CD4-positive, alpha-beta T cell treated with Interleukin-10 for 1 hour (primary cell): ENCODE data around the gene LRIG1.

Experiments
- DNase-seq: peaks from one replicate; pipeline ENCODE4 v3.0.0-alpha.2; 2020

LRIG1 gene

GRCh38 chr3:66338927-66339326 lies 161.9 kb downstream of the LRIG1 start:
- no peak for DNase-seq

- DNase-seq = no peak
Observed at GRCh38 chr3:66336333-66336766, 164.5 kb downstream of the LRIG1 start.

DNA sequence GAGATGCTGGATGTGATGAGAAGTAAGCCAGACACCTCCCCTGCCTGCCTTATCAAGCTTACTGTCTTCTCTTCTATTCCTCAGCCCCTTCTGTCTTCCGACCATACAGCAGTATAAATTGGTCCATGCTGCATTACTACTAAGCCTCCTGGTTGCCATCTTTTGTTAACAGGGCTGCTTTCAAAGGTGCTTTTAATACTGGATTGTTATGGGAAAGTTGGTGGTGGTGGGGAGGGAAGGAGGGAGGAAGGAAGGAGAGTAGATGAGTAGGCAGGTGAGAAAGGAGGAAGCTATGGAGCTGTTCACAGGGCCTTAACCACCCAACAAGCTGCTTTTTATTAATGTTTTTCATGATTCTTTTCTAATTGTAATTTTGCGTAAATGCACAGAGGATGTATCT lies 165.2 kb downstream of the LRIG1 start:
- DNase-seq = no peak
